GM18505 (cell line): ENCODE data around the gene COL6A3.
"Not testable (repeated sequence)": the region's sequence is repeated elsewhere in the genome, so short reads cannot be mapped to it uniquely, and the experiment has no call there.

Source experiments
- ATAC-seq: cut with Tn5 transposase; IDR thresholded peaks from one replicate; pipeline ENCODE4 v1.9.1; 2021; ENCODE audit not compliant: unreplicated experiment
- POLR2A ChIP-seq: IDR thresholded peaks from 4 replicates; pipeline ENCODE4 v1.6.1; 2011; ENCODE audit warnings: borderline replicate concordance; ENCODE audit not compliant: insufficient read depth, insufficient read length; ENCODE audit errors: extremely low read depth

COL6A3 gene

DNA sequence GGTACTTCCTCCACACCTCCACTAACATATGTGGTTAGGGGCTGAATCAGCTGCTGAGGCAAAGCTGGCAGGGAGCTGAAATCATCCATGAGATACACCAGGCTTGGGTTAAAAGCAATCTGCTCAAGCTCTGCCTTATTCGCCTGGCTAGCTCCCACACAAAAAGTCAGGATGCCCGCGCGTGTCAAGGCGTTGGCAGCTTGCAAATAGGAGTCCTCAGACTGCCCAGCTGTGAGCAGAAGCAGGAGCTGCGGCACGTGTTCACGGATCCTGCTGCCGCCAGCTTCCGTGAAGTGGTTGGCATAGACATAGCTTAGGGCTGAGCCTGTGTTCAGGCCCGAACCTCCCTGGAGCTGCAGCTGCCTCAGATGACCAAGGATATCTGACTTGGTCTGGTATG, 35.3 kb downstream of the COL6A3 start:
- no peak for TF ChIP-seq POLR2A

DNA sequence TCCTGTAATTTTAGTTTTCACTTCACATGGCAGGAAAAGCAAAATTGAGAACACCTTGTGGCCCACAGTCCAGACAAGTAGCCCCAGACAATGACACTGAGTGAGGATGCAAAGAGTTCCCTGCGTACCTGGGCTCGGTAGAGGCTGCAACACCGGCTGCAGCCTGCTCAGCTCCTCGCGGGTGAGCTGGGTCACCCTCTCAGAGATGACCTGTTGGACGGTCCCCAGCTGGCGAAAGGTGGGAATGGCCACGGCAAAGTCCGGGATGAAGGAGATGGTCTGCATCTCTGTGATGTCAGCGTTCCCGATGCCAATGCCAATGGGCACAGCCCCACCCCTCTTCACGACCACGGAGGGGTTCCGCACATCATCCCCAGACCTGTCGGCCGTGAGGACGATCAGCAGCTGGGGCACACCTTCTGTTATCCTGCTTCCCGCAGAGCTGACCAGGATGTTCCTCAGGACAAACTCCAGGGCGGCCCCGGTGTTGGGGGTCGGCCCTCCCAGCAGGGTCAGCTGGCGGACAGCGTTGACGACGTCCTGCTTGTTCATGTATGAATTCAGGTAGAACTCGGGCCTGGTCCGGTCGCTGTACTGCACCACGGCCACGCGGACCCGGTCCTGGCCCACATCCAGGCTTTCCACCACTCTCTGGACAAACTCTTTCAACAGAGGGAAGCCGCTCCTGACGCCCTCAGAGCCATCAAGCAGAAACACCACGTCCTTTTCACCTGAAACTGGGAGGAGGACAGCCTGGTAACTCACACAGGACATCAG, 39.5 kb downstream of the COL6A3 start:
- no peak for TF ChIP-seq POLR2A
- ATAC-seq: no peak

More for the DNA sequence above, 35.3 kb downstream of the COL6A3 start:
- ATAC-seq: no peak

DNA sequence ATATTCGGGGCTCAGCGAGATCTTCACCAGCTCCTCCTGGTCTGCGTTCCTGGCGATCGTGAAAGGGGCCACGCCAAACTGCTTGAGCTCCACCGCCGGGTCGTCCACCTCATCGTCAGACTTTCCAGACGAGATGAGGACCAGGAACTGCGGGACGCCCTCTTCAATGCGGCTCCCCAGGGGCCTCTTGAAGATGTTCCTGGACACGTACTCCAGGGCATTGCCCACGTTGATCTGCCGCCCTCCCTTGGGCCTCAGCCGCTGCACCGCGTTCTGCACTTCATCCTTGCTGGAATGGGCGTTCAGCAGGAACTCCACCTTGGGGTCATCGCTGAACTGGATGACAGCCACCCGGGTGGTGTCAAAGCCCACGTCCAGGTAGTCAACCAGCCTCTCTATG, 42.1 kb downstream of the COL6A3 start:
- ATAC-seq: no peak
- TF ChIP-seq POLR2A: no peak

DNA sequence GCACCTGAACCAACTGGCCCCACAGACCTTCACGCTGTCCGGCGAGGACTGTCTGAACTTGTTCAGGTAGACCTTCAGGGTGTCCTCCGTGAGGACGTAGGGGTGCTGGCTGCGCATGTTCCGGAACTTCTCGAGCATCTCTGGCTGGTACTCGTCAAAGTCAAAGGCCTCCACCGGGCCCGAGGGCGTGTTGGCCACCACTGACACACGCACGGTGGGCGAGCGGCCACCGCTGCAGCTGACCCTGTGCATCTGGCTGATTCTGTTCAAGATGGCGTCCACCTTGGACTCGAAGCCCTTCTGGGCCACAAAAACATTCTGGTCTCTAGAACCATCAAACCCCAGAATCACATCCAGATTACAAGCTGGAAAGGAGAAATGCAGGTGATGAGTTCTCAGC, 48.3 kb downstream of the COL6A3 start:
- ATAC-seq: no peak

DNA sequence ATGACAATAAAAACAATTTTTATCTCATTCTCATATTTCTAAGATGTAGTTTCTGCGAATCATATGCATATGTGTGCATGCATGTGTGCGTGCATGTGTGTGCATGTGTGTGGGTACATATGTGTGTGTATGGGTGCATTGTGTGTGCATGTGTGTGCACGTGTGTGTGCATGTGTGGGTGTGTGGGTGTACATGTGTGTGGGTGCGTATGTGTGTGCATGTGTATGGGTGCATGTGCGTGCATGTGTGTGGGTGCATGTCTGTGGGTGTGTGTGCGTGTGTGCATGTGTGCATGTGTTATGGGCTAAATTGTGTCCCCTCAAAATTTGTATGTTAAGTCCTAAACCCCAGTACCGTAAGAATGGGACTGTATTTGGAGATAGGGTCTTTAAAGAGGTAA, 49.3 kb downstream of the COL6A3 start:
- no peak for TF ChIP-seq POLR2A
- no peak for ATAC-seq

More for the DNA sequence above, 48.3 kb downstream of the COL6A3 start:
- TF ChIP-seq POLR2A: no peak

DNA sequence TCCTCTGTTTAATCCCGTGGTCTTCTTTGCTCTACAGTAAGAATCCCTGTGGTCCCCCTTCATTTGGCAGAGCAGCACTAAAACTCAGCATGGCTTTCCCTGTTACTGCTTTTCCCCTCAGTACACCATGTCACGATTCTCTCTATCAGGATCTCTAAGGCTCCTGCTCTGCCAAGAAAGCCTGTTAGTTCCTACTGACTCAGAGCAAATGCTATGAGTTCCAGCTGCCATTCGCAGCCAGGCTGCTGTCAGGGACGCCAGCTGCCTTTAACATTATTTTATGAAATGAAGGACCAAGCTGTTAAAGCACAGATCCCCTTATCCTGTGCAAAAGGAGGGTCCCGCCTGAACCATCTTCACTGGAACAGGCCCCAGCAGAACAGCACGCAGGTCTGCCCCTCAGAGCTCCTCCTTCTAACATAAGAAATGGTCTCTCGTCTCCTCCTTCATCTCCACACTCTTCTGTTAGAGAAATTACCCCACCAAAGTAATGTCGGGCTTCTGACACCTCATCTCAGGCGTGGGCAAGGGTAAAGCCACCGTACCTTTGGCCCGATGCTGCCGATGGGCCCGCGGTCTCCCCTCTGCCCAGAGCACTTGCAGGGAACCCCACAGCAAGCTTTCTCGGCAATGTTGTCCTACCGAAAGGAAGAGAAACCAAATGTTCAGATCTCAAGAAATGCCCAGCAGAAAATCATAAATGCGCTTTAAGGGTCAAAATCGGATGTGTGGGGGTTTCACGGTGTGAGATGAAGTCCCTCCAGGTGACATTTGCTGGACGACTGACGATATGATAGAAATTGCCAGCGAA, 52.6 kb downstream of the COL6A3 start:
- TF ChIP-seq POLR2A: no peak
- ATAC-seq: no peak

DNA sequence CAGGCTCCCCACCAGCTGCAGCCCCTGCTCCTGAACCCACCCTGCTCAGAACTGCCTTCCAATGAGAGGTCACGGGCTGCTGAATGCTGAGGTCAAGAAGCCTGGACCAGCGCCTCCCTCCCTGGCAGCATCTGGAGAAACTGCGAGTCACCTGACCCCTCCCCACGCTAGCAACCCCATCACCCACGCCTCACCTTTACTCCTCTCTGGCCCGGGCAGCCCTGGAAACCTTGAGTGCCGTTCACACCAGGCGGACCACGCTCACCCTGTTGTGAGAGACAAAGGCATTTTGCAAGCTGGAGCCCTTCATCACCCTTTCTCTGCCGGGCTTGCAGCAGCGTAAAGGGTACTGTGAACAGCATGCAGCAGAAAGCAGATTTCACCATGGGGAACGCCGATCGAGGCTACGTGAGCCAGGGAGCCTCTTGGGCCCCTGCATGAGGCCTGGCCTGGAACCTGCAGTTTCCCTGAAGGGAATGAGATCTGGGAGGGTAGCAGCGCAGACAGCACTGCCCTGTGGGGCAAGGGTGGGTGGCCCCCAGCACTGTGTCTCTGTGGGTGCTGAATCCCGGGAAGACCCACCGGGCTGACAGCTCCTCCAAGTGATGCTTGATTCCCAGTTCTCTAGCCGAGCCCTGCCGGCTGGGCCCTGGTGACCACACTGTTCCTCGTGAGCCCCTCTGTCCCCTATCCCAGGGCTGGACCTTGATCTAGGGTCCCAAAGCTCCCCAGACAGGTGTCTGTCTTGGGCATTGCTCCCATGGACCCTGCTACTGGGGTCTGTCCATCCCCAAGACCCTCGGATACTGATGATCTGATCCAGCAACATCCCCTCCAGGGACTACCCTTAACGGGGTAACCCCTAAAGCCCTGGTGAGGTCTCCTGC, 53.8 kb downstream of the COL6A3 start:
- no peak for TF ChIP-seq POLR2A
- no peak for ATAC-seq

DNA sequence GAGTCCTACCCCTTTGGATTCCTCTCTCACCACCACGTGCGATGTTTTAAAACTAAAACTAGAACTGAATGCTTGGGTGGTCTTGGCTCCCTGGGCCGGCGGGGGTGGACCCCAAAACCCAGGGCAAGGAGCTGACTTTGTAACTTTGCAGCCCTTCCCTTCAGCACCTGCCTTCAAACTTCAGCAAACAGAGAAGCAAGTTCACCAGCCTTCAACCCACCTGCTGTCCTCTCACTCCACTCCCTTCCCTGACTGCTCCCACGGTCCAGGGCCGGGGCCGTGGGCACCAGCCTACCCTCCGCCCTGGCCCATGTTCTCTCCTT, 54.5 kb downstream of the COL6A3 start:
- ATAC-seq: no peak
- no peak for TF ChIP-seq POLR2A

DNA sequence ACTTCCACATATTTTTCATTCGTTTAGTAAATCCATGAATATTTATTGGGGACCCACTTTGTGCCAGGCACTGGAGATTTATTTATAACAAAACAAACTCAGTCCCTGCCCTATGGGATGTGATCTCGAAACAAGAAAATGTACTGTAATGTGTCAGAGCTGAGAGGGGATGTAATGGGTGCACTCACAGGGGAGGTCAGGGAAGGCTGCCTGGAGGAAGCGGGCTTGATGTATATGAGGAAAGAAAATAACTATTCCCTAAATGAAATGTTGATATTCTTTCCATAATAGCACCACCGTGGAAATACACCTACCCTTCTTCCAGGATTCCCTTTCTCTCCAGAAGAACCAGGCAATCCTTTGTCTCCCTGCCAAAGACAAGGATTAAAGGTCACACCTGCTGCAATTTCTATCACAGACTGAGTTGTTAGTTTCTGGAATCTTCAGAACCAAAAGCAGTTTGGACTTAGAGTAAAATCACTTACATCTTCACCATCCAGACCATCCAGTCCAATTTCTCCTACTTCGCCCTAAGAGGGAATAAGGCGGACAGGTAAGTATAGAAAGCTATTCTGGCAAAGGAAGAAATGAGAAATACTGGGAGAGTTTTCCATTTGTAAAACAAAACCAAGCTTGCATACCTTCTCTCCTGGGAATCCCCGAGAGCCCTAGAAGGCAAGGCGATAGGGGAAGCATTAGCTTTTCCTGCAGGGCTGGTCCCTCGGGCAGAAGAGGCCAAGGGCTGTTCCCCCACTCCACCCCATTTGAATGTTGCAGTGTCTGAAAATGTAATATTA, 55.0 kb downstream of the COL6A3 start:
- no peak for ATAC-seq
- no peak for TF ChIP-seq POLR2A

DNA sequence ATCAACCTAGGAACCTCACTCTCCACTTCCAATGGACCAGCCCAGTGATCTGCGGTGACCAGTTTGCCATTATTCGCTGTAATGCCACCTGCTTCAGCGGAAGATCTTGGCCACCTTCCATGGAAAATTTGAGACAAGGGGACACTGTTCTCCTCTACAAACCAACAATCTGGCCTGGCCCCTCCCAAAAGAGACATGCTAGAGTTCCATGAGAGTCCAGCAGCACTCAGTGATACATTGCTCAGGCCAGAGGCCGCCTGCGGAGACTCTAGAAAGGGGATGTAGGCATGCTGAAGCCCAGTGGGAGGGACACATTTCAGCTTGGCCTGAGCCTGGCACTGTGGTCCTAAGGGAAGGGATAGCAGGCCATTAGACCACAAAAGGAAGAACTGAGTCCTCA, 58.3 kb downstream of the COL6A3 start:
- TF ChIP-seq POLR2A: no peak
- ATAC-seq: no peak

DNA sequence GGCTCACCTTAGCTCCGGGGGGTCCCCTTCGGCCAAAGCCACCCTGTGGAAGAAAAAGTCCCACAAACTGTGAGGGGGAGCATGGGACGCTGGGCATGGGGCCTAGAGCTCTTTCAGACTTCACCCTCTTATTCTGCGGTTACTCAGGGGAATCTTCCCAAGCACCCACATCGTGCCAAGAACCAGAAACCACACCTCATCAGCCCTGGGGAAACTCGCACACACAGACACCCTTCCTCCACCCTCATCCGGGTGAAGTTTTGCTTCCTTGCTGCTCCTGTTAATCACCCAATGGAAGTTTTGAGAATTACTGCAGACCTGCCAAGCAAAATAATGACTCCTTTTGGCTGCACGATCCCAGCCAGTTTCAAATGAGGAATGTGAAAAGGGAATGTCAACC, 59.1 kb downstream of the COL6A3 start:
- no peak for ATAC-seq
- no peak for TF ChIP-seq POLR2A

DNA sequence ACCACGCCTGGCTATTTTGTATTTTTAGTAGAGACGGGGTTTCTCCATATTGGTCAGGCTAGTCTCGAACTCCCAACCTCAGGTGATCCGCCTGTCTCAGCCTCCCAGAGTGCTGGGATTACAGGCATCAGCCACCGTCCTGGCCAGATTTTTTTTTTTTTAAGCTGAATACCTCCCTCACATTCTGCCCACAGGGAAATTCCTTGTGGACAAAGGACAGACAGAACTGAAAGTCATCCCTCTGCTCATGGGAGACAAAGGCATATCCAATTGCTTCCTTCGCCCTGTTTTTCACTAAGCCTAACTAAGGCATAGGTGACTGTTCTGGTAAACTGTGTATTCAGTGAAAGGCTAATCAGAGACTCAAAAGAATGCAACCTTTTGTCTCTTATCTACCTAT, 59.8 kb downstream of the COL6A3 start:
- ATAC-seq: not testable (repeated sequence)

DNA sequence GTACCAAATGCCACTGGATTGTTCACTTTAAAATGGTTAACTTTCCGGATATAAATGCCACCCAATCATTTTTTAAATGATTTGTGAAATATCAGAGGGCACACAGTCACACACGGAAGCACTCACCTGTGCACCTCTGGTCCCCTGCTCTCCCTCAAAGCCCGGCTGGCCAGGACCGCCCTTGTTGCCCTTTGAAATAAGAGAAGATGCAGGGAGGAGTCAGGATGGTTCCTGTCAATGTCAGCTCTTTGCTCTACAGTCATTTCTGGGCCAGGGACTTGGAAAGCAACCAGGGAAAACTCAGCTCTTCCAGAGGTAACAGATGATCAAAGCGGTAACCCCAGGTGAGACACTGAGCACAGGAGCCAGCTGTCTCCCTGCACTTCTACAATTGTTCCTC, 60.7 kb downstream of the COL6A3 start:
- no peak for ATAC-seq
- TF ChIP-seq POLR2A: no peak

DNA sequence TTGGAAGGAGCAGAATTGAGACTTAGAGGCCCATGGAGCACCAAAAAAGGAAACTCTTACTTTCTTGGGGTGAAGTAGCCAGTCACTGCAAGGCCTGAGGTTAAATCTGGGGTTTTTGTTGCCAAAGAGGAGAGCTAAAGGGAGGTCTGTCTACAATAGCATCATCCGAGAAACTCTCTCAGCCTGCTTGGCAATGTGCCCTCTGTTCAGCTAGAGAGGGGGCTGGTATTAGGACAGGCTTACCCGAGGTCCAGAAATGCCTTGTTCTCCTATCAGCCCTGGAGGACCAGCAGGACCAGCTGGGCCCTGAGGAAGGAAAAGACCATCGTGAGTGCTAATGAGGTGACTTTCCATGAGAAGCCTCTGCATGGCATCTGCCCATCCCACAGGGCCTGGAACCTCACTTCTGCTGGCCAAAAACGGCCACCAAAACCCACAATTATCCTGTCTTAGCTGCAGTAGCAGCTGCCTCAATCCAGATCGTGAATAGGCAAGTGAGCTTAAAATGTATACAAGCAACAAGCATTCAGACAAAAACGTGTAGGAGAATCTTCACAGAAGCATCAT, 61.6 kb downstream of the COL6A3 start:
- ATAC-seq: no peak
- no peak for TF ChIP-seq POLR2A
